HCT116 (cell line): ENCODE results near the gene MED27. TPM values are rescaled to one million over a fixed set of nuclear protein-coding genes. Genes with fewer than 3 reads are reported as not detected.

Experiments used
- ATAC-seq: fragments of 200-7000 bp; cut with Tn5 transposase; 2 replicates; pipeline ENCODE4 v1.9.1; 2020; ENCODE audit warnings: mild to moderate bottlenecking, moderate library complexity
- BruUV-seq: library from RNA; stranded (reverse); fragments of 400-500 nt; replicated peaks from 2 replicates; lab custom pipeline; 2021; lab: Mats Ljungman, UMichigan
- CTCF ChIA-PET: fragments of 300-600 bp; sonication (Branson Sonifier 250); formaldehyde crosslinking; loops from one replicate; lab custom pipeline; 2021; ENCODE audit warnings: antibody characterized with exemption; lab: Charles Lee
- POLR2A ChIA-PET: fragments of 300-600, 350-600 bp; sonication (Branson Sonifier 250); formaldehyde crosslinking; loops from one replicate; lab custom pipeline; 2021; ENCODE audit warnings: antibody characterized with exemption; lab: Charles Lee
- RAD21 ChIA-PET, 2 experiments: fragments of 300-600 bp; sonication (Branson Sonifier 250); formaldehyde crosslinking; loops; one replicate each; lab custom pipeline; 2023; ENCODE audit warnings: low total read pairs in 2 of 2; ENCODE audit not compliant: uncharacterized antibody in 2 of 2, unreplicated experiment in 2 of 2, low non-redundant PET in 1 of 2; lab: Charles Lee
- DNase-seq: peaks from one replicate; pipeline ENCODE4 v3.0.0-alpha.2; 2010; ENCODE audit warnings: low read depth, low spot score
- H2AFZ ChIP-seq: fragments of 200-600 bp; shearing (Covaris generic), sonication (generic); 2 replicates; pipeline ENCODE4 v1.6.1; 2017; ENCODE audit warnings: low read depth, mixed run types, mixed read lengths, antibody characterized with exemption, low read length; ENCODE audit not compliant: poor library complexity, severe bottlenecking
- H3K27ac ChIP-seq: 2 replicates; pipeline ENCODE4 v1.5.1; 2012; ENCODE audit warnings: low read depth, low read length
- H3K27me3 ChIP-seq: fragments of 200-600 bp; sonication (generic); 2 replicates; pipeline ENCODE4 v1.6.1; 2016; ENCODE audit warnings: mixed run types, low read length, mixed read lengths; ENCODE audit not compliant: insufficient read depth
- H3K36me3 ChIP-seq, 2 experiments: fragments of 200-500 bp in 1 of 2; fragments of 200-600 bp in 1 of 2; sonication (Bioruptor generic) in 1 of 2; sonication (generic) in 1 of 2; 2 replicates each; pipeline versions ENCODE4 v1.5.1 to v1.6.1; 2014 to 2016; ENCODE audit warnings: low read length in 2 of 2, inconsistent platforms in 1 of 2, mixed read lengths in 1 of 2, mixed run types in 1 of 2; ENCODE audit not compliant: insufficient read depth in 2 of 2, control insufficient read depth in 1 of 2
- H3K4me1 ChIP-seq, 2 experiments: fragments of 200-600 bp in 1 of 2; sonication (generic) in 1 of 2; 2 replicates each; pipeline versions ENCODE4 v1.5.1 to v1.6.1; 2012 to 2017; ENCODE audit warnings: low read length in 2 of 2, inconsistent platforms in 1 of 2, mild to moderate bottlenecking in 1 of 2, mixed read lengths in 1 of 2, mixed run types in 1 of 2, moderate library complexity in 1 of 2; ENCODE audit not compliant: insufficient read depth in 2 of 2, control insufficient read depth in 1 of 2
- H3K4me2 ChIP-seq: fragments of 200-600 bp; sonication (generic); 2 replicates; pipeline ENCODE4 v1.6.1; 2017; ENCODE audit warnings: mixed run types, low read length, mixed read lengths
- H3K4me3 ChIP-seq, 2 experiments: fragments of 200-600 bp in 1 of 2; sonication (generic) in 1 of 2; replicated peaks in 1 of 2; 2 replicates each; pipeline ENCODE4 v1.5.1; 2011 to 2016; ENCODE audit warnings: low read length in 2 of 2, control low read depth in 1 of 2, low read depth in 1 of 2, mild to moderate bottlenecking in 1 of 2, mixed read lengths in 1 of 2, mixed run types in 1 of 2
- H3K79me2 ChIP-seq: fragments of 200-600 bp; sonication (generic); 2 replicates; pipeline ENCODE4 v1.6.1; 2017; ENCODE audit warnings: mild to moderate bottlenecking, mixed run types, low read length, moderate library complexity, mixed read lengths; ENCODE audit not compliant: insufficient read depth
- H3K9ac ChIP-seq: fragments of 200-600 bp; sonication (generic); 2 replicates; pipeline ENCODE4 v1.6.1; 2016; ENCODE audit warnings: low read length, mixed read lengths
- H3K9me2 ChIP-seq: fragments of 200-600 bp; sonication (generic), shearing (Covaris generic); 2 replicates; pipeline ENCODE4 v1.6.1; 2017; ENCODE audit warnings: mixed run types, mild to moderate bottlenecking, moderate library complexity; ENCODE audit not compliant: insufficient read depth
- H3K9me3 ChIP-seq, 2 experiments: fragments of 200-500 bp in 1 of 2; fragments of 200-600 bp in 1 of 2; sonication (Bioruptor generic) in 1 of 2; sonication (generic) in 1 of 2; 2 replicates each; pipeline ENCODE4 v1.6.1; 2014 to 2017; ENCODE audit warnings: low read length in 2 of 2, mixed read lengths in 2 of 2, inconsistent platforms in 1 of 2, low read depth in 1 of 2, mild to moderate bottlenecking in 1 of 2, mixed run types in 1 of 2, moderate library complexity in 1 of 2; ENCODE audit not compliant: control insufficient read depth in 1 of 2, insufficient read depth in 1 of 2
- H4K20me1 ChIP-seq: fragments of 200-600 bp; sonication (generic), shearing (Covaris generic); 2 replicates; pipeline ENCODE4 v1.6.1; 2017; ENCODE audit warnings: mixed run types, mild to moderate bottlenecking, moderate library complexity; ENCODE audit not compliant: insufficient read depth
- CEBPB ChIP-seq: IDR thresholded peaks from 2 replicates; pipeline ENCODE4 v1.6.1; 2012; ENCODE audit warnings: low read depth
- EGR1 ChIP-seq: IDR thresholded peaks from 2 replicates; pipeline ENCODE4 v1.6.1; 2012; ENCODE audit warnings: low read depth
- ELF1 ChIP-seq: IDR thresholded peaks from 2 replicates; pipeline ENCODE4 v1.6.1; 2012; ENCODE audit warnings: low read depth, borderline replicate concordance
- EZH2 ChIP-seq: fragments of 200-600 bp; sonication (generic); IDR thresholded peaks from 2 replicates; pipeline ENCODE4 v1.6.1; 2017; ENCODE audit warnings: antibody characterized with exemption, mixed run types
- EZH2phosphoT487 ChIP-seq: fragments of 200-600 bp; IDR thresholded peaks from 2 replicates; pipeline ENCODE4 v1.6.1; 2018; ENCODE audit warnings: antibody characterized with exemption, borderline replicate concordance
- FOSL1 ChIP-seq: IDR thresholded peaks from 2 replicates; pipeline ENCODE4 v1.6.1; 2012; ENCODE audit warnings: low read depth
- MAX ChIP-seq: IDR thresholded peaks from 2 replicates; pipeline ENCODE4 v1.6.1; 2012
- POLR2AphosphoS5 ChIP-seq: IDR thresholded peaks from 2 replicates; pipeline ENCODE4 v1.6.1; 2011; ENCODE audit warnings: mild to moderate bottlenecking, low read depth, low read length, moderate library complexity
- RAD21 ChIP-seq: IDR thresholded peaks from 2 replicates; pipeline ENCODE4 v1.6.1; 2012; ENCODE audit warnings: low read depth, mild to moderate bottlenecking
- SP1 ChIP-seq: IDR thresholded peaks from 2 replicates; pipeline ENCODE4 v1.6.1; 2012; ENCODE audit warnings: low read depth
- SRF ChIP-seq: IDR thresholded peaks from 2 replicates; pipeline ENCODE4 v1.6.1; 2012; ENCODE audit warnings: low read depth
- TCF7L2 ChIP-seq: IDR thresholded peaks from 2 replicates; pipeline ENCODE4 v1.7.0; 2011; ENCODE audit warnings: borderline replicate concordance, inconsistent platforms; ENCODE audit not compliant: insufficient read depth, insufficient read length; ENCODE audit errors: extremely low read depth
- YY1 ChIP-seq: IDR thresholded peaks from 2 replicates; pipeline ENCODE4 v1.6.1; 2011; ENCODE audit warnings: low read length, low read depth, moderate library complexity, mild to moderate bottlenecking; ENCODE audit not compliant: insufficient replicate concordance; ENCODE audit errors: extremely low read depth
- ZBTB33 ChIP-seq: IDR thresholded peaks from 2 replicates; pipeline ENCODE4 v1.6.1; 2011; ENCODE audit warnings: mild to moderate bottlenecking, low read length, moderate library complexity; ENCODE audit not compliant: insufficient replicate concordance; ENCODE audit errors: extremely low read depth
- ZFX ChIP-seq: fragments of 450-650 bp; IDR thresholded peaks from 2 replicates; pipeline ENCODE4 v1.6.1; 2017
- ZNF274 ChIP-seq: fragments of 200-500 bp; sonication (Bioruptor generic); IDR thresholded peaks from 2 replicates; pipeline ENCODE4 v1.6.1; 2014; ENCODE audit warnings: mild to moderate bottlenecking, low read depth, low read length, inconsistent platforms
- intact Hi-C: fragments of 100-400 bp; cut with micrococcal nuclease; formaldehyde crosslinking; loops from 2 replicates; pipeline ENCODE4 v1.10.0; 2022
- total RNA-seq: library from RNA; stranded (reverse); gene quantifications from one replicate; pipeline ENCODE4 v1.2.1, GENCODE V29; 2021; ENCODE audit not compliant: unreplicated experiment
- TF ChIP-seq, protein P1 (sequence below): IDR thresholded peaks from 2 replicates; pipeline ENCODE4 v1.6.1; 2012; ENCODE audit warnings: low read depth

MED27 gene
- total RNA-seq, 1 experiment from 2014 or later, result 26.9 TPM

DNA sequence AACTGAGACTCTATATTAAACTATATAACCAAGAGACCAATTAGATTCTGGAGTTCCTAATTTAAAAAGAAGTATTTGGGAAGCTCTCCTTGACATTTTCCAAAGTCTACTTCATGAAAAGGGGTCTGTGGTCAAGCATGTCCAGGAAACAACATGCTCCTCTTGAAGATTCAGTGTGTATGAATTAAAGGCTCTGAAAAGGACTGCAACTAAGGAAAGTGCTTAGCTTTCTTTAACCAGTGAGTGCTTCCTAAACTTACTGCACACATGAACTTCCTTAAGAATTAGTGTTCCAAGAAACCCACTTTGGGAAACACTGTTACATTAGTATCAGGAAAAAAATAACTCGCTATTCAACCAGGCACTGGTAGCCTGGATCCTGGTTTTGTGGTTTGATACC, 167.6 kb downstream of the MED27 start:
- Histone ChIP-seq H3K27ac (no peak overlapping the region), H3K27me3 (no peaks in the 10 kb centered on the region), H3K9me2 (no peaks in the 10 kb centered on the region), H3K4me1 (no peaks in the 10 kb centered on the region), H2AFZ (no peak overlapping the region), H3K79me2 (no peaks in the 10 kb centered on the region), H3K9me3 (no peaks in the 10 kb centered on the region), H3K4me3 (no peak overlapping the region), H3K36me3 (no peaks in the 10 kb centered on the region), H3K4me2 (no peak overlapping the region), H3K9ac (no peak overlapping the region), H4K20me1 (no peaks in the 10 kb centered on the region)
- ChIA-PET RAD21 (no interaction called here), POLR2A (no interaction called here), CTCF (no interaction called here)
- DNase-seq, result no peak
- intact Hi-C loops, result no loop called here
- BruUV-seq, result no TSS peak
- ATAC-seq, result no peak
- TF ChIP-seq YY1, result no peak
- no peak for TF ChIP-seq ELF1
- TF ChIP-seq RAD21, result no peak
- TF ChIP-seq EZH2phosphoT487, result no peak
- TF ChIP-seq ZFX, result no peak
- TF ChIP-seq CEBPB, result no peak

DNA sequence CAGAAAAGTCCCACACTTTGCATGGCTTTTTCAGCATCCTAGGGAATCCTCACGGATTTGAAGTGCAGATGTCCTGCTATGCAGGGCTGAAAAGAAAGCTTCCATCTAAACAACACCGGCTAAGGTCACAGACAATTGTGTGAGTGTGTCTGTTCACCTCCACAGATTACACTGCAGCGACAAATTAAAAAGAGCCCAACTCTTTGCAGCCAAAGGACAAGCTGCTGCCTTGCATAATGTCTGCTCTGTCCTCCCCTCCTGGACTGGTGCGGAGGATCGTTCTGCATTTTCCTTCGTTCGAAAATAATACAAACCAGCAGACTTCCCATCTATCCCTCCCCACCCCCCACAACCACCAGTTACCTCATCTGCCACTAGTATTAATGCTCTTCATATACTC, 169.1 kb downstream of the MED27 start:
- intact Hi-C loops, result no loop called here
- no TSS peak for BruUV-seq
- RAD21 ChIA-PET, result no interaction called here
- POLR2A ChIA-PET, result no interaction called here
- Histone ChIP-seq H4K20me1 (no peaks in the 10 kb centered on the region), H3K4me1 (no peaks in the 10 kb centered on the region), H3K79me2 (no peaks in the 10 kb centered on the region), H3K36me3 (no peaks in the 10 kb centered on the region), H3K9me3 (no peaks in the 10 kb centered on the region), H2AFZ (no peak overlapping the region), H3K4me2 (no peak overlapping the region), H3K27ac (no peak overlapping the region), H3K9me2 (no peaks in the 10 kb centered on the region), H3K4me3 (no peak overlapping the region), H3K9ac (no peak overlapping the region), H3K27me3 (no peaks in the 10 kb centered on the region)
- DNase-seq, result no peak
- CTCF ChIA-PET, result no interaction called here
- ATAC-seq, result no peak
- TF ChIP-seq EGR1, result no peak
- no peak for TF ChIP-seq SRF
- TF ChIP-seq EZH2, result no peak
- no peak for TF ChIP-seq FOSL1
- no peak for TF ChIP-seq ZNF274
- TF ChIP-seq, protein P1, sequence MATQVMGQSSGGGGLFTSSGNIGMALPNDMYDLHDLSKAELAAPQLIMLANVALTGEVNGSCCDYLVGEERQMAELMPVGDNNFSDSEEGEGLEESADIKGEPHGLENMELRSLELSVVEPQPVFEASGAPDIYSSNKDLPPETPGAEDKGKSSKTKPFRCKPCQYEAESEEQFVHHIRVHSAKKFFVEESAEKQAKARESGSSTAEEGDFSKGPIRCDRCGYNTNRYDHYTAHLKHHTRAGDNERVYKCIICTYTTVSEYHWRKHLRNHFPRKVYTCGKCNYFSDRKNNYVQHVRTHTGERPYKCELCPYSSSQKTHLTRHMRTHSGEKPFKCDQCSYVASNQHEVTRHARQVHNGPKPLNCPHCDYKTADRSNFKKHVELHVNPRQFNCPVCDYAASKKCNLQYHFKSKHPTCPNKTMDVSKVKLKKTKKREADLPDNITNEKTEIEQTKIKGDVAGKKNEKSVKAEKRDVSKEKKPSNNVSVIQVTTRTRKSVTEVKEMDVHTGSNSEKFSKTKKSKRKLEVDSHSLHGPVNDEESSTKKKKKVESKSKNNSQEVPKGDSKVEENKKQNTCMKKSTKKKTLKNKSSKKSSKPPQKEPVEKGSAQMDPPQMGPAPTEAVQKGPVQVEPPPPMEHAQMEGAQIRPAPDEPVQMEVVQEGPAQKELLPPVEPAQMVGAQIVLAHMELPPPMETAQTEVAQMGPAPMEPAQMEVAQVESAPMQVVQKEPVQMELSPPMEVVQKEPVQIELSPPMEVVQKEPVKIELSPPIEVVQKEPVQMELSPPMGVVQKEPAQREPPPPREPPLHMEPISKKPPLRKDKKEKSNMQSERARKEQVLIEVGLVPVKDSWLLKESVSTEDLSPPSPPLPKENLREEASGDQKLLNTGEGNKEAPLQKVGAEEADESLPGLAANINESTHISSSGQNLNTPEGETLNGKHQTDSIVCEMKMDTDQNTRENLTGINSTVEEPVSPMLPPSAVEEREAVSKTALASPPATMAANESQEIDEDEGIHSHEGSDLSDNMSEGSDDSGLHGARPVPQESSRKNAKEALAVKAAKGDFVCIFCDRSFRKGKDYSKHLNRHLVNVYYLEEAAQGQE, result no peak
- no peak for TF ChIP-seq SP1
- TF ChIP-seq ZFX, result no peak
- TF ChIP-seq ZBTB33, result no peak
- TF ChIP-seq CEBPB, result no peak
- no peak for TF ChIP-seq TCF7L2
- no peak for TF ChIP-seq POLR2AphosphoS5
- TF ChIP-seq YY1, result no peak
- TF ChIP-seq MAX, result no peak
